GM23248 (cell line): Measurements from ENCODE around the gene ENAM.
"Not testable (repeated sequence)": the region's sequence is repeated elsewhere in the genome, so short reads cannot be mapped to it uniquely, and the experiment has no call there.

ENCODE experiments used
- EZH2 ChIP-seq: fragments of 200-600 bp; sonication (generic); IDR thresholded peaks from 2 replicates; pipeline ENCODE4 v1.6.1; 2018; ENCODE audit warnings: antibody characterized with exemption, mild to moderate bottlenecking; ENCODE audit not compliant: insufficient read depth, poor library complexity, severe bottlenecking
- EZH2phosphoT487 ChIP-seq: fragments of 200-600 bp; sonication (generic); IDR thresholded peaks from 2 replicates; pipeline ENCODE4 v1.6.1; 2018; ENCODE audit warnings: antibody characterized with exemption, moderate library complexity, mild to moderate bottlenecking, low read depth; ENCODE audit not compliant: insufficient read depth

DNA sequence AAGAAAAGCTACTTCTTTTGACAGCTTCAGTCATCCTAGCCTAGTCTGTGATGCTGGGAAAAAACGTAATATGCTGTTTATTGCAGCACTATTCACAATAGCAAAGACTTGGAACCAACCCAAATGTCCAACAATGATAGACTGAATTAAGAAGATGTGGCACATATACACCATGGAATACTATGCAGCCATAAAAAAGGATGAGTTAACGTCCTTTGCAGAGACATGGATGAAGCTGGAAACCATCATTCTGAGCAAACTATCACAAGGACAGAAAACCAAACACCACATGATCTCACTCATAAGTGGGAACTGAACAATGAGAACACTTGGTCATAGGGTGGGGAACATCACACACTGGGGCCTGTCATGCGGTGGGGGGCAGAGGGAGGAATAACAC is 53.6 kb downstream of the ENAM start:
- TF ChIP-seq EZH2, EZH2phosphoT487: not testable (repeated sequence)
